ENCODE results near the gene PCBP3. TPM values are rescaled to one million over a fixed set of nuclear protein-coding genes. Genes with fewer than 3 reads are reported as not detected.

The PCBP3 gene
- total and polyA plus RNA-seq, 10 of the 15 experiments (the other 5 are each of a cell fraction or from before 2014, with no cell fraction given) = 0.09 to 1.3 (median 0.46) TPM; not detected in 3

GRCh38 chr21:45883090-45883489 lies 239.6 kb downstream of the PCBP3 start (continued):
- TF ChIP-seq NKRF (conservative IDR thresholded peaks at IDR 0.05) (no peak), NFXL1 (IDR thresholded peaks at IDR 0.05; ENCODE audit: borderline replicate concordance) (no peak), CHD1 (IDR thresholded peaks at IDR 0.05; ENCODE audit: low read depth, low read length) (no peak), CREB1 (IDR thresholded peaks at IDR 0.05; ENCODE audit: low read depth) (no peak)

GRCh38 chr21:45885597-45885929 lies 242.0 kb downstream of the PCBP3 start:
- intact Hi-C loops (cut with micrococcal nuclease; ENCODE audit: unreplicated experiment) = no loop called here
- CTCF ChIA-PET = interaction anchor here (0.5 kb wide), 1 partner anchor 240 kb away, joined by 3 read pairs; no protein-coding TSS in a partner anchor
- WGBS (ENCODE audit: insufficient coverage, insufficient replicate concordance, low lambda C conversion rate, missing lambda C conversion rate) = 45% methylated on average over 3 of the region's 3 CpGs

More at GRCh38 chr21:45885597-45885929, 242.0 kb downstream of the PCBP3 start:
- Histone ChIP-seq H3K79me2 (ENCODE audit: control insufficient read depth, insufficient read depth, low read length) (no peaks in the 10 kb centered on the region), H3K27ac (ENCODE audit: control insufficient read depth, insufficient read depth) (no peak overlapping the region), H2AFZ (ENCODE audit: control insufficient read depth, low read depth, low read length) (no peak overlapping the region), H3K4me2 (ENCODE audit: control insufficient read depth, insufficient read depth) (no peak overlapping the region), H3K4me3 (no peak overlapping the region), H3K27me3 (replicated peaks in 1 of 2; ENCODE audit: control insufficient read depth in 2 of 2, insufficient read depth in 2 of 2, low read length in 1 of 2) (no peaks in the 10 kb centered on the region; a peak in 1 of 4 replicates), H3K36me3 (ENCODE audit: control insufficient read depth in 2 of 2, insufficient read depth in 2 of 2, low read length in 1 of 2) (no peaks in the 10 kb centered on the region), H4K20me1 (ENCODE audit: control insufficient read depth, insufficient read depth) (no peaks in the 10 kb centered on the region), H3K9ac (ENCODE audit: control insufficient read depth, insufficient read depth, low read length) (no peak overlapping the region), H3K9me3 (replicated peaks; ENCODE audit: control insufficient read depth, insufficient read depth, low read length) (no peaks in the 10 kb centered on the region), H3K4me1 (ENCODE audit: control insufficient read depth, insufficient read depth, low read length) (no peaks in the 10 kb centered on the region; the same call in 1 of the 2 replicates)
- in situ Hi-C loops (cut with MboI) = no loop called here
- ATAC-seq (no peak), FAIRE-seq (no peak), DNase-seq (ENCODE audit: low read depth, low spot score) (no peak)
- POLR2A ChIA-PET = no interaction called here
- RAD21 ChIA-PET (ENCODE audit: unreplicated experiment) = no interaction called here
- no peak for TF ChIP-seq MYC (IDR thresholded peaks at IDR 0.05; ENCODE audit: insufficient read depth, insufficient read length, insufficient replicate concordance, low read length, severe bottlenecking)
- no peak for TF ChIP-seq SMARCA5 (IDR thresholded peaks at IDR 0.05)
- TF ChIP-seq IKZF2 (IDR thresholded peaks at IDR 0.05) = no peak
- TF ChIP-seq SMAD5 (IDR thresholded peaks at IDR 0.05; ENCODE audit: low read depth) = no peak
- no peak for TF ChIP-seq PAX5 (IDR thresholded peaks at IDR 0.05; ENCODE audit: borderline replicate concordance, low read depth, low read length)
- no peak for TF ChIP-seq SP1 (IDR thresholded peaks at IDR 0.05; ENCODE audit: low read depth, low read length)
- no peak for TF ChIP-seq BACH1 (IDR thresholded peaks at IDR 0.05; ENCODE audit: borderline replicate concordance)
- no peak for TF ChIP-seq HDGF (IDR thresholded peaks at IDR 0.05)
- TF ChIP-seq CBX3 (IDR thresholded peaks at IDR 0.05; ENCODE audit: borderline replicate concordance, low read depth) = no peak
- TF ChIP-seq BCL11A (IDR thresholded peaks at IDR 0.05; ENCODE audit: low read depth, low read length) = no peak
- no peak for TF ChIP-seq LARP7 (IDR thresholded peaks at IDR 0.05)
- TF ChIP-seq ZNF207 (IDR thresholded peaks at IDR 0.05; ENCODE audit: borderline replicate concordance) = no peak
- no peak for TF ChIP-seq HDAC2 (IDR thresholded peaks at IDR 0.05)
- TF ChIP-seq RFX5 (IDR thresholded peaks at IDR 0.05; ENCODE audit: low read depth, low read length) = no peak
- TF ChIP-seq RCOR1 (conservative IDR thresholded peaks at IDR 0.05; ENCODE audit: low read depth, low read length) = no peak
- TF ChIP-seq E4F1 (IDR thresholded peaks at IDR 0.05; ENCODE audit: borderline replicate concordance, partially characterized antibody) = no peak
- TF ChIP-seq IRF5 (IDR thresholded peaks at IDR 0.05; ENCODE audit: borderline replicate concordance) = no peak
- TF ChIP-seq HCFC1 (IDR thresholded peaks at IDR 0.05; ENCODE audit: low read length) = no peak
- SMC1A ChIA-PET (ENCODE audit: uncharacterized antibody, unreplicated experiment) = no interaction called here
- no TSS peak for BruUV-seq (replicated peaks)

Measured in GM12878 (cell line).